Diencephalon (tissue), 1 donor: Measurements from ENCODE around the gene OR5M11. TPM values are rescaled to one million over a fixed set of nuclear protein-coding genes. Genes with fewer than 3 reads are reported as not detected.

Experiments used
- total RNA-seq: library from RNA; depleted of rRNA; stranded (reverse); fragments of >200 nt; gene quantifications from one replicate; pipeline ENCODE4 v1.2.3, GENCODE V29; 2014

Gene OR5M11
- total RNA-seq = not detected

GRCh38 chr11:56543157-56543556 is at the start of gene OR5M11:
OR5M11 (minus strand) TSS chr11:56543257; CDS start chr11:56543257, 0 bp downstream.

DNA sequence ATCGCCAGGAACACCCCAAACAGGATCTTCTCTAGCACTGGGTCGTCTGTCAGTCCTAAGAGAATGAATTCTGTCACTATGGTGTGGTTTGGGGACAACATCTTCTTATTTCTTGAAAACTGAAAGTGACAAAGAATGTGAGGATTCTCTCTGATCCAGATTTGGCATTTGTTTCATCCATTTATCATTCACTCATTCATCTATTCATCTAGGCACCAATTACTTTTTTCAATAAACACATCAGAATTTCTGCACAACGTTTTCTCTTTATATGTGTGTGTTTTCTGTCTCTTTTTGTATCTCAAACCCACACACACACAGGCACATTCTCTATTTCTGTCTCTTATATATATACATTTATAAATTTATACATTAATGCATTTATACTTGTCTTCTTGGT is 34.6 kb upstream of the OR5M11 start, which contains the start of gene OR5M10:
Gene OR5M10, minus strand, starts transcription at position 101 of the 400 bp plus-strand sequence. Its CDS starts 0 bp downstream, at position 101.

Other genes with a start within 250 kb of the OR5M11 start
- gene OR8K3, start 228.1 kb downstream of the OR5M11 start, total RNA-seq = not detected
- not detected for gene OR8K1, start 197.2 kb downstream of the OR5M11 start, total RNA-seq
- not detected for gene OR8J1, start 189.0 kb downstream of the OR5M11 start, total RNA-seq
- not detected for gene OR8U1, start 167.6 kb downstream of the OR5M11 start, total RNA-seq
- not detected for gene OR5AL1, start 130.6 kb downstream of the OR5M11 start, total RNA-seq
- gene OR5M3, start 69.9 kb downstream of the OR5M11 start, total RNA-seq = not detected
- gene OR5M8, start 51.9 kb downstream of the OR5M11 start, total RNA-seq = not detected
- gene OR5M10, start 34.5 kb upstream of the OR5M11 start, total RNA-seq = not detected
- gene OR5M1, start 71.6 kb upstream of the OR5M11 start, total RNA-seq = not detected
- gene OR5AP2, start 99.2 kb upstream of the OR5M11 start, total RNA-seq = not detected
- gene OR5AR1, start 120.4 kb upstream of the OR5M11 start, total RNA-seq = not detected
- not detected for gene OR9G1, start 155.8 kb upstream of the OR5M11 start, total RNA-seq
- not detected for gene OR9G4, start 205.4 kb upstream of the OR5M11 start, total RNA-seq